HG03378 (cell line): ENCODE measurements around the gene LRRC8B.
A peak's percentile ranks its signal among the peaks of the same experiment; 100 is the strongest.
"Not testable (repeated sequence)": the region's sequence is repeated elsewhere in the genome, so short reads cannot be mapped to it uniquely, and the experiment has no call there.

Source experiments
- ATAC-seq: cut with Tn5 transposase; IDR thresholded peaks from one replicate; pipeline ENCODE4 v1.9.1; 2021; ENCODE audit warnings: mild to moderate bottlenecking, moderate library complexity; ENCODE audit not compliant: unreplicated experiment

Gene LRRC8B

DNA sequence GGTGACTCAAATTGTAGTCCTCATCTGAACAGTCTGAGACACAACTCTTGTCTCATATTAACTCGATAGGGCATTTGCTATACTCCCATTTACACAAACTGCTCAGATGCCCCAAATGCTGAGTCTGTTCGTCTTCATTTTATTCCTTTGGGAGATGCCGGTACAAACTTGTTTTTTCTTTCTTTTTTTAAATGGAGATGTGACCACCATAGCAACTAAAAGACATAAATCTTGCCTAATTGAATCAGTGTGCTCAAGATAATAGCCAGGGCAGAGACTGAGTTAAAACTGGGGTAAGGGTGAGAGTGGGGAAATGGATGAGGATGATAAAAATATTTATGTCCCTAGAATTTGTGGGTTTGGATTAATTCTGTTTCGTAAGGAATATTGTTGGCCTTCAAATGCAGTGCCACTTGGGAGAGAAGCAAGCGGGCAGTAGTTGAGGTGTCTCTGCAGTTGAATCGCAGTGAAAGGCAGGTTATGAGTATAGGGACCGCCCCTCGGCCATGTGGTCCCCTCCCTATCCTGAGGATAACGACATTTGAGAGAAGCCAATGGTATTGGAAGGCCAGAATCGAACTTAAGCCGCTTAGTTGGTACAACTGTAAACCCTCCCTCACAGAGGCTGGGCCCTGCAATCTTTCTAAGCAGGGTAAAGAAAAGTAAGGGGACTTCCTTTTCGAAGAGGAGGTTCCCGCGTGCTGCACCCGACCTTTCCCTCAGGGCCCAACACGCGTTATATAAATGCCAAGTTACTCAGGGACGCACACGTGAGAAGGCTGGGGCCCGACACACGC is 859 bp upstream of the LRRC8B start:
- ATAC-seq = peak; percentile 30

DNA sequence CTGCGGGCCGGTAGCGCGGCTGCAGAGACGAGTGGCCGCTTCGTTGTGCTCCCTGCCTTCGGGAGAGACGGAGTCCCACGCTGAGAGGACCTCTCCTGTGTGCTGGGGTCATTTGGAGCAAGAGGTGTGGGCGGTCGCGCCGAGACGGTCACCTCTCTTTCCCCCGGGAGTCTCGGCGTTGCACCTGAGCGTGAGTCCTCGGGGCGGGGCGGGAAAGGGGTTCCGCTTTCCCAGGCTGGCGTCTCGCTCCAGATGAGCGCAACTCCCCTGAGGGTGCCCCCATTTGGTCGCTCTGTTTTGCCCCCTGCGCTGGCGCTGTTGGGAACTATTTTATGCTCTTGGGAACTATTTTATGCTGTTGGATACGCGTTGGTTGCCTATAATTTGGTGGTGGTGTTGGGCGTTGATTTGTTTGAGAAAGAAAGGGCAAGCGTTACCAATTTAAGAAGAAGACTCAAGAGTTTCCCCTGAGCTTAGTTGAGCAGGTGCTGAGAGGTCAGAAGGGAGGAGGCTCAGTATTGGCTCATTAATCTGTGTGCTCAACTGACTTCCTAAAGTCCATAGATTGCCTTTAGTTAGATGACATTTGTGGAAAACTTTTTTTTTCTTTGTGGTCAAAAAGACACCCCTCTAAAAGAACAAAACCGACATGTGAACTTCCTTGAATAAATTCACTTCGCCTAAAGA is 683 bp downstream of the LRRC8B start:
- peak; percentile 35 for ATAC-seq

DNA sequence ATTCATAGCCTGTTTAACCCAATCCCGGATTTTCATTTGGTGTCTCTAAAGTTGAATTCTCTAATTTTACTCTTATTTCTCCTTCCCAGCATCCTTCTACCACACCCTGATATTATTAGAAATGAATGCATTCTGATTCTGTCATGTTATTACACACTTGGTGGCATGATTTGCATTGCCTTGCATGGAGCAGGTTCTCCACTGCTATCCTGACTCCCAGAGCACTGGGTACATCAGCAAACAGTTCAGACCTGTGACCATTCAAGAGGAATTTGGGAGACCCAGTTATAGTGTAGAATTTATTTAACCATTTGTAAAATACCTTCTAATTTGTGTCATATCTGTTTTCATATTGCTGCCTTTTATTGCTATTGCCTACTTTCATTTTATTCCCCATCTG is 2.6 kb downstream of the LRRC8B start:
- ATAC-seq = no peak

DNA sequence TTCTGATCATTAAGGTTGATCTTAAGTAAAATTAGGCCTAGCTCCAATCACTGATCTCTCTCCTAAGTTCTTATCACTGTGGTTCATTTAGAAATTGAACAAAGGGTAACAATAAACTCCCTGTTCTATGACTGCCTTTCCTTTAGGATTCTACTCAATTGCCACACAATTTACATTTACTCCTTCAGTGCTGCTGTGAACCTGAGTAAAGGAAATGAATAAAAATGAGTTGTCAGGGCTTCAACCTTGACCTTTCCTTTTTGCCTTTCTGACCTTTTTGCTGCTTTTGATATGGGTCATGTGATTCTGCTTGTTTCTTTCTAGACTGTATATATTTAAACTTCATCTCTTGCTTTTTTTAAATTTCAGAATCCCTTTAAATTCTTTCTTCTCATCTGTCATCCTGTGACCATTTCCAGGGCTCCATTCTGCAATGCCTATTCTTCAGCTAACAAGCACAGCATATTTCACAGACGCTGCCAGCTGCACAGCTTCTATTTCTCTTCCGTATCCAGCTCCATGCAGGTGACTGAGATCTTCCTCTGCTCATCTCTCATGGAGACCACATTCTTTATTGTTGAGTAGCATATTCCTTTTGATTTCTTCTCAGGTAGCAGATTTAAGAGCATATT is 3.2 kb downstream of the LRRC8B start:
- ATAC-seq = no peak

DNA sequence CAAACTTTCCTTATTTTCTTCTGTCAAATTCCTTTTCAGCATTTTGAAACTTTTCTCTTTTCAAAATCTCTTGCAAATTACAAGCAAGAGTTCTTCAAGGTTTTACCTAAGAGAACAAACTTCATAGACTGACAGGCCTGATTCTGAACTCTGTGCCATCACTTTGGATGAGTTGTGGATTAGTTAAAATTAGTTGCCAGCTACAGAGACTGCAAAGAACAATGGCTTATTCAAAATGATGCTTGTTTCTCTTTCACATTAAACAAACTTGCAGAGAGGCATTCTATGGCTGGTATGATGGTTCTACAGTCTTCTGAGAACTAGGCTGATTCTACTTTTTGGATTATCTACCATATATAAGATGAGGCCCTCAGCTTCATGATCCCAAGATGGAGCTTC is 3.8 kb downstream of the LRRC8B start:
- ATAC-seq = no peak

DNA sequence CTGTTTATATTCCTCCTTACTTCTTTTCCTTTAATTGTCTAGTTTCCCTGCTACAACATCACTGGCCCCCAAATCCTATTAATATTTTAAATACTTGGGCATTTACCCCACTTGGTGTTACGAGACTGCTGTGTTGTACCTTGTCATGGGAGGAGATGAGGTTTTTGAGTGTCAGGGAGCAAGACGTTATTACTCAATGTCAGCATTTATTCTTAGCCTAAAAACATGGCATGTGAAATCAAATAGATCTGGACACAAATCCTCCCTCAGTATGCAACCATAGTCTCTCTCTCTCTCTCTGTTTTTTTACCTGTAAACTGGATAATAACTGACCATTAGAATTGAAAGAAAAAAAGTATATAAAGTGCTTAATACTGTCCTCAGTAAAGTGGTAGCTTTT is 4.6 kb downstream of the LRRC8B start:
- ATAC-seq = no peak

DNA sequence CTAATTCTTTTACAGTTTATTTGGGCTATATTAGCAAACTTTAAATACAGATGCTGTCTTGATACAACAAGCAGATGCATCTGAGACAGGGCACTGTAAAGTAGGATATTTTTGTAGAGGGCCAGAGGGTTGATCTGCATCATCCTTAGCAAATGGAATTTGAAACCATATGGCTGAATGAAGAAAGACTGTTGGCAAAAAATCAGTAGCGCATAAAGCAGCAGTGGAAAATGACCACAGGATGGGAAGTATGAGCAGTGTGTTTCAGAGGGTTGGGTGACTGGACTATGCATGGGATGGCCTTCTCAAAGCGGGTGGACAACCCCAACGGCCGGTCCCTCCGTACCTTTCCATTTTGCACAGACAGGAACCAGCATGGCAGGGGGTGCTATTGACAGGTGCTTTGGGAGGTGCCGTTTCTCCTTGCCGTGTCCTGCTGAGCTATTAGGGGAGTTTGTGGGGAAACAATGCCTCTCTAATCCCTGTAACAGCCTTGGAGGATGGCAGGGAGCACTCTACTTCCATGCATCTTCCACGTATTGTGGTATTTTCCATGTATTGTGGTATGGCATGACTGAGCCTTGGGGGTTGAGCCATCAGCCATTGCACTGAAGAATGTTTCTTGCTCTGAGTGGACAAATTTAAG is 5.9 kb downstream of the LRRC8B start:
- ATAC-seq = no peak

DNA sequence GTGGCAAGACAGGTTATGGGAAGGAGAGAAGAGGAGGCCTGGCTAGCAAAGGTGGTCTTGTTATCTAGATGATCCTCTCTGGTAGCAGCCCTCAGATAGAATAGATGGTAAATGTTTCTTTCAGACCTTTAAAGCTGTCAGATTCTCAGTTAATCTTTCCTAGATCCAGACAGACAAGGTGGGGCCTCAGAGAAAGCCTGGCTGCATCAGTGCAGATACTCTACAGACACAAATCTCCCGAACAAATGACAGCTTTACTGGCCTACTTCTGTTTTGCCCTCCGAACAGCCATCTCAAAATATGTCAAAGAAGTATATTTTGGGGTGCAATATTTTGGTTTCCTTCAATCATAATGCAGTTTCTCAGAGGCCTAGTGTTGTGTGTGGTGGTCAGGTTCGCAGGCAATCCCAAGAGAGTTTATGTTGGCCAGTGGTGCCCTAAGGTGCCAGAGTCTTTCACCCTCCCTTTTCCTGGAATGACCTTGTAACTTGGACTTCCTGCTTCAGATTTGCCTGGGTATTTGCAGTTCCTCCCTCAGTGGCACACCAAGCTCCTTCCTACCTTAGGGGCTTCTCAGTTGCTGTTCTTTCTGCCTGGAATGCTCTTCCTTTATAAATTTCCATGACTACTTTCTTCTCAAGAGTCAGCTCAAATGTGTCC is 7.0 kb downstream of the LRRC8B start:
- ATAC-seq = no peak

DNA sequence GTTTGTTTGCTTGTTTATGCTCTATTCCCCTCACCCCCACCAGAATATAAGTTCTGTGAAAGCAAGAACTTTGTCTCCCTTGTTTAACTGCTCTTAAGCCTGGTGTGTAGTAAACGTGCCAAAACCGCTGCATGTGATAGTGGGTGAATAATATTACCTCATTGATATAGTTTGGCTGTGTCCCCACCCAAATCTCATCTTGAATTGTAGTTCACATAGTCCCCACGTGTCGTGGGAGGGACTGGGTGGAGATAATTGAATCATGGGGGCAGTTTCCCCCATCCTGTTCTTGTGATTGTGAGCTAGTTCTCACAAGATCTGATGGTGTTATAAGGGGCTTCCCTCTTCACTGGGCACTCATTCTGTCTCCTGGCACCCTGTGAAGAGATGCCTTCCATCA is 7.6 kb downstream of the LRRC8B start:
- no peak for ATAC-seq

DNA sequence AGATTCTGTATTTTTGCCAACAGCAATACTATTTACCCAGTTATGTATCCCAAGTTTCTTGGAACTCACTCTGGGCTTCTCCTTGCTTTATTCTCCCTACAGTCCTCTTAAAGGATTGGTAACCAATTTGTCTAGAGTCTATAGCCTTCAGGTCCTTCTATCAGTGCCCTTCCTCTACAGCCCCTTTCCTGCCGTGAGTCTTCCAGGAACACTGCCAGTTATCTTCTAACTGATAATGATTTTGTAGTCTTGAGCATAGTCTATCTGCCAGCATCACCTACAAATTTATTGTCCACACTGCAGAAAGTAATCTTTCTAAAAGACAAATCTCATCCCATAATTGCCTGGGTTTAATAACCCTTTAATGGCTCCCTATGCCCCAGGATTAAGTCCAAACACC is 8.2 kb downstream of the LRRC8B start:
- ATAC-seq = no peak

DNA sequence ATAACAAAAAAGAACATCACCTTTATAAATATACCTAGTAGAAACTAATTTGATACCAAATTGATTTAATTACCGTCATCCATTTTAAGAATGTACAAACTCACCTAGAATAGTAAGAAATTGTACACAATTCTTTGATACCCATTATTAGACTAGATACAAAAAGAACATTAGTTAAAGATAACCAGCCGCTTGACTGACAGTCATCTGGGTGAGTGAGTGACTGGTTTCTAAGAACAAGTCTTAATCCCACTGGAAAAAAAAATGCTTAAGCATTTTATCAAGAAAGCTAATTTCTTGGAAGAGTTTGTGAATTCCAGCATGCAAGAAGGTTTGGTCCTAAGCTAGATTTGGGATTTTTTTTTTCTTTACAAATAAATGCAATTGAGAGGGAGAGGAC is 10.9 kb downstream of the LRRC8B start:
- no peak for ATAC-seq

DNA sequence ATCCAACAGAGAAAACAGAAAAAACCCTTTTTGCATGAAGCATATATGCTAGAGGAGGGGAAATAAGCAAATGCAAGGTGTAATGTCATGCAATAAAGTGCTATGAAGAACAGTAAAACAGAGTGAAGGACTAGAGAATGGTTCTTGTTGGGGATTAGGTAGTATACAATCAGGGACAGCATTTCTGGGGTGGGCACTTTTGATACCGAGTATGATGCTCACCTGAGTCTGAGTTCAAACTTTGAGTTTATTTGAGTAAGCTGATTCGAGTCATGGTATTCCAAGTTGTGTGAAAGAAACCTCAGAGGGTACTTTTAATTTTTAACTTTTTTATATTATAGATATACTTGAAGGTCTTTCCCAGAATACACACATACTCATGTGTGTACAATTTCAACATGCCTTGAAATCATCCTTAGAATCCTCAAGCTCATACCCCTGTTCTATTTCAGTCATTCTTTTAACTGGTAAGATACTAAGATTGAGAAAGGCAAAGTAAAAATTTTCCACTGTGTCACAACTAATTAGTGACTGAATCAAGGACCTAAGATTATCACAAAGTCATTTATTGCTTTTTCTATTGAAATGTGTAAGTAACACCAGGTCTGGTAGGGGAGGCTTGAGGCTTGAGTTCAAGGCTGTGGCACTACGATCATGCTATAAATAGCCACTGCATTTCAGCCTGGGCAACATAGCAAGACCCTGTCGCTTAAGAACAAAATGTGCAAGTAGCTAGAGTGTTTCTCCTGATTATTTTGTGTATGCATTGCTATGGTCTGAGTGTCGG is 12.1 kb downstream of the LRRC8B start:
- no peak for ATAC-seq

DNA sequence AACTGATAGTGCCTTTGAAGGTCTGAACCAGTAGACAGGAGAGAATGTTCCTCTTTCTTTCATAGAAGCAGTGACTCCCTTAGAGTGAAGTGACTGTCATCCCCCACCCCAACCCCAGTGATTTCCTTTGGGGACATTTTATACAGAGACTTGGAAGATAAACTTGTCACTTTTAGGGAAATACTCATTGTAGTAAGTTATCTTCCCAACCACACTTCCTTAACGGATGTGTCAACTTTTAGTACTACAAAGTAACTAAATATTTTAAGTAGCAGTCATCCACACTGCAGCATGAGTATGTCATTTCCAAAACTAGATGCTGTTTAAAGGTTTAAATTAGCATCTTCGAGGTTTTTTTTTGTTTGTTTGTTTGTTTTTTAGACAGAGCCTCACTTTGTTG is 13.7 kb downstream of the LRRC8B start:
- ATAC-seq = no peak

DNA sequence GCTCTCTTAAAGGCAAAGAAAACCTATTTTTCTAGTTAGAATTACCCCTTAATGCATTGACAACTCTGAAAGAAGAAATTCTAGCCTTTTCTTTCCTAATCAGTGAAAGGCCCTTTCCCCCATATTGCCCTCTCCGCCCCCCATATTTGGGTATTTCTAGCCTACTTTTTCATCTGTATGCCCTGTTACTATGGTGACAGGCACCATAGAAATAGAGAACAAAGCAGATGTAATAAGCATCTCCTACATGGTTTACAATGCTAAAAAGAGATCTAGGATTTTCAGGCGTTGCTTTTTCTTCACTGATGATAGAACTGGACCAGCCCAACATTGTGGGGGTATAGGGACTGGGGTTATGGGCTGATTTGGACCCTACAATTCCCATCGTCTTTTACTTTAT is 14.5 kb downstream of the LRRC8B start:
- ATAC-seq = no peak

DNA sequence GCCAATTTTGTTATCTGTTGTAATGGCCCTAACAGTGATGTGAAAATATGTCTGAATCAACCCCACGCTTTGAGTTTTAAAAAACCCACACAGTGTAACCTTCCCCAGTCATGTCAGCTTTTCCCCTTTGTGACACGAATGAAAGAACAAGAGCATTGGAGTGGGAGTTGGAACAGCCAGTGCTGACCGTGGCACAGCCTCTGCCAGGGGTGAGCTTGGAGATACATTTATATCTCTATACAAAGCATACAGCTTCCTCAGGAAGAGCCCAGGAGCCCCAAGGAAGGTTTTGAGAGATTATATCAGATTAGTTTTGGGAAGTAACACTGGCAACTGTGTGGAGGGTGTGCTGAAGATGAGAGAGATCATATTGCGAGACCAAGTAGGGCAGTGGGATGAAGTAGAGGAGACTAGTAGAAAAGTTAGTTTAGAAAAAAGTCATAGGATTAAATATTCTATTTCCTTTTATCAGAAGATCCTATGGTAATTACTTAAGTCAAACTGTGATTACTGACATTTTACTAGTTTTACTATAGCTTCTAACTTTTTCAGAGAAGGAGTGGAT is 15.9 kb downstream of the LRRC8B start:
- ATAC-seq = no peak

DNA sequence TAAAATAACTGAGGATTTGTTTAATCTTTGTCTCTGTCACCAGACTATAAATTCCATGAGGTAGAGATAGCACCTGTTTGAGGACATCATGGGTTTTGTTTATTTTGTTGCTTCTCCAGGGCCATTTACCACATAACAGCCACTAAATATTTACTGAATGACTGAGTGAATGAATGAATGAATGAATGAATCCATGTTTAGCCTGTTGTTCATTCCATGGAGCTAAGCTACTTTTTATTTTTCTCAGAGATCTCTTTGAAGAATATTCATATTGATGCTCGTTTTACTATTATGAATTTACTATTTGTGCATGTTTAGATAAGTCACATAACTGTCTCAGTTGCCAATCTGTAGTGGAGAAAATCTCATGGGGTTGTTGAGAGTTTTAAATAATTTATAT is 17.7 kb downstream of the LRRC8B start:
- ATAC-seq = no peak

DNA sequence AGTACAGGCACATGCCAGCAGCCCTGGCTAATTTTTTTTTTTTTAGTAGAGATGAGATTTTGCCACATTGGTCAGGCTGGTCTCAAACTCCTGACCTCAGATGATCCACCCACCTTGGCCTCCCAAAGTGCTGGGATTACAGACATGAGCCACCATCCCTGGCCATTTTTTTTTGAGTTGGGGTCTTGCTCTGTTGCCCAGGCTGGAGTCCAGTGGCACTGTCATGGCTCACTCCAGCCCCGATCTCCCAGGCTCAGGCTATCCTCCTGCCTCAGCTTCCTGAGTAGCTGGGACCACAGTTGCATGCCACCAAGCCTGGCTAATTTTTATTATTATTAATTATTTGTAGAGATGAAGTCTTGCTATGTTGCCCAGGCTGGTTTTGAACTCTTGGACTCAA is 19.0 kb downstream of the LRRC8B start:
- not testable (repeated sequence) for ATAC-seq

DNA sequence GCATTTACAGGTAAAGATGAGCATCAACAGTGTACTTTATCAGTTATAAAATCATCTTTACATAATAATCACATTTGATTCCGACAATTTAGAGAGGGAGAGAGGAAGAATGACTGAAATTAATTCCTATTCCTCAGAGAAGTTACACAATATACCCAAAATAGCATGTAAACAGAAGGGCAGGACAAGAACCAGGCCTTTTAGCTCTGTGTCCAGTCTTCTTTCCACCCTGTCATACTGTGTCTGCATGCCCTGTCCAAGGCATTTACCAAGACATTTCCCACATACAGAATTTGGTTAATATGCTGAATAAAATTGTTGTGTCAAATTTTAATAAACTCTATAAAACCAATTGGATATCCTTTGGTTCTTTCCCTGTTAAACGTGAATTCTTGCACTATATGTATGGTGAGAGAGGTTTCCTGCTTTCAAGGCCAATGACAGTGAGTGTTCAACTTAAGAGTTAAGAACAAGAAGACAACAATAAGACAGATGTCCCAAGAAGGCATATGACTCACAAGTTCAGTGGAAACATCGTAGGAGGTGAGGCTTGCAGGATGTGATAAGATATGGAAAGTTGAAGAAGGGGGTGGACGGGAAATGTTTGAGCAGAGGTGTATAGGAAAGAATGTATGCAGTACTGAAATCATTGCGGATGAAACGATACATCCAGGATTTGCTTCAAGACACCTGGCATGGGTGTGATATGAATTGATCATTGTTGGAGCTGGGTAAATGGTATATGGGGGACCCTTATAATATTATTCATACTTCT is 20.8 kb downstream of the LRRC8B start:
- ATAC-seq = no peak
